ENCODE measurements around the gene DARS2.

- TF ChIP-seq POLR2A (IDR thresholded peaks at IDR 0.05) = no peak
- TF ChIP-seq CTCF (IDR thresholded peaks at IDR 0.05) = no peak
Measured at GRCh38 chr1:173784997-173785396, 39.5 kb upstream of the DARS2 start.

All from testis (tissue), 2 donors.